Endothelial cell of hepatic sinusoid (primary cell): ENCODE data around the gene PER2.

Experiments used
- in situ Hi-C: cut with HindIII; loops from 2 replicates; pipeline ENCODE4 v1.10.0; 2017; ENCODE audit warnings: low sequenced_read_pairs

PER2 gene

DNA sequence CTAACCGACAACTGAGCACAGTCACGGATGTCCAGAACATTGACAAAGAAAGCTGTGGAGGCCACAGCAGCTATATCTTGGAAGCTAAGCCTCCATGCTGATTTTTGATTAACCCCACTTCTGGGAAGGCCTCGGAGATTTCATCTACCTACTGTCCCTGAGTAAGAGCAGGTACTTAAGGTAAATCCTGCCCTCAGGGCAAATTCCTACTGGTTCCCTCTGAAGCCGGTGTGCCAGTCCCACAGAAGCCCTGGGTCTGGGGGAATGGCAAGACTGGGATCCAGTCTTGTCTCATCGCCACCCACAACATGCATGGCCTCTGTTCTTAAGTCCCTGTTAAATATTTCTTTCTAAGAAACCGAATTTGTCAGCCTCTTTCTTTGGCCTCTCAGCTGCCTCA is 18.7 kb downstream of the PER2 start:
- in situ Hi-C loops, result no loop called here

DNA sequence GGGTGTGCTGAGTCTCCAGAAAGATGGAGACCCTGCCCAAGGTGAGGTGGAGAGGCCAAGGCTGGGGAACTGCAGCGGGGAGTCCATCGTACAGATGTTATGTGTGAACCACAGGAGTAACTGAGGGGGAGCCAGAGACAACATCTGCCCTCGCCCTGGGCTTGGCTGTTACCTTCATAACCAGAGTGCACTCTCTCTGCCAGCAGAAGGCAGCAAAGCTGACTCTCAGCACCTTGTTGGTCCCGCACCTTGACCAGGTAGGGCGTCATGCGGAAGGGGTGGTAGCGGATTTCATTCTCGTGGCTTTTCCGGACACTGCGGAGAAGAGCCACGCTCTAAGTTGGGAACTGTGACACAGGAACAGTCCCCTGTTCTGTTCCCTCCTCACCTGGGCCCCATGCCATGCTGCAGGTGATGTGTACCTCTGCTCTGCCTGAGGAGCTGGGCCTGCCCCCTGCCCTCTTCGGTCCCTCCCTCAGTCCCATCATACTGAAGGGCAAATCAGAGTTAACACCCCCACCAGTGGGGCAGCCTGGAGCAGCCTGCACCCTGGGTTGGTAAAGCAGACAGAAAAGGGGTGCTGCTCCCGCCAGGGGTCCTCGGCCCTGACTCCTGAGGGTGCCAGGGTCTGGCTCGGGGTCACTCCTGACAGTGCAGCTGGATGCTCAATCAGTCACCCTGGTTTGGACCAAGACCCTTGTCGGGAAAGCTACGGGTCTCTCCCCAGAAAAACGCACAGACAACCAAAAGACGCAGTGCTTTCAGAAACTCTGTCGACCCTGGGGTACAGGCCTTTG is 20.3 kb downstream of the PER2 start:
- in situ Hi-C loops, result no loop called here

DNA sequence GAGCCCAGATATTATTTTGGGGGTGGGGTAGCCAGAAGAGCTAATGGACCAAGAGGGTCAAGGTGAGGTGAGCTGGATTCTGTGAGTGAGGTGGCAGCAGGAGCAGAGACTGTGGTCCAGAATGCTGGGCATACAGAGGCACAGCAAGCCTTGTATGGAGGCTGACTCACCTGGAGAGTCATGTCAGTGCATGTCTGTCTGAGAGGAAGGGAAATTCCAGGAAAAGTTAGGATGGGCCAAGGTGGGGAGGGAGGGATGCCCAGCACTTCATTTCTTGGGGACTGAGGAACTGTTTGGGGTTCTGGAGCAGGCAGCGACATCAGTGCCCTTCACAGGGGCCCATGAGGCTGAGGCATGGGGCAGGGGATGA is 21.1 kb downstream of the PER2 start:
- in situ Hi-C loops, result no loop called here

DNA sequence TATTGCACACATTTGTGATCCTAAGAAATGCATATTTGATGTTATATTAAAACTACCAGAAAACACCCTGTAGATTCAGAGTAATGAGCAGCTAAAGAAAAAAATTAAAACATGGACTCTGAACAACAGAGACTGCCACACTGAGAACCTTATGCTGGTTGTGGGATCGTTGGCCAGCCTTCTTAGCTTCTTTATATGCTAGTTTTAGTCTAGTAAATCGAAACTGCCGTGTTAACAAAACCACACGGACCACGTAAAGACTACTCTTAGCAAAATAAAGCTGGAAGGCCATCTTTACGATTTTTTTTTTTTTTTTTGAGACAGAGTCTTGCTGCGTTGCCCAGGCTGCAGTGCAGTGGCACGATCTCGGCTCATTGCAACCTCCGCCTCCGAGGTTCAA is 22.8 kb downstream of the PER2 start:
- in situ Hi-C loops, result no loop called here

DNA sequence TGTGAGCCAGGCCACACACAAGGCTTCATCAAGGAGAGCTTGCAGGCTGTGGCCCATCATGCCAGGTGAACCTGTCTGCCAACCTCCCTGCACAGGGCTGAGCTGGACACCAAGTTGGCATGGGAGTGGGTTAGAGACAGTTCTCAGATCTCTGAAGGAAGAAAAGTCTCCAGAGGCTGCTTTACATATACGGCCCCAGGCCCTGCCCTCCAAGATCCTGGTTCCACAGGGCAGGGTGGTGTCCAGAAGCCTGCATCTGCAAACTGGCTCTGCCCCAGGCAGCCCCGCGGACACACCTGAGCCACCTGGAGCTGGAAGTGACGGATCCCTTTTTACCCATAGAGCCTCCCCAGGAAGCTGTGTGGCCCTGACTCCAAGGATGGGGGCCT is 24.3 kb downstream of the PER2 start:
- in situ Hi-C loops, result no loop called here

DNA sequence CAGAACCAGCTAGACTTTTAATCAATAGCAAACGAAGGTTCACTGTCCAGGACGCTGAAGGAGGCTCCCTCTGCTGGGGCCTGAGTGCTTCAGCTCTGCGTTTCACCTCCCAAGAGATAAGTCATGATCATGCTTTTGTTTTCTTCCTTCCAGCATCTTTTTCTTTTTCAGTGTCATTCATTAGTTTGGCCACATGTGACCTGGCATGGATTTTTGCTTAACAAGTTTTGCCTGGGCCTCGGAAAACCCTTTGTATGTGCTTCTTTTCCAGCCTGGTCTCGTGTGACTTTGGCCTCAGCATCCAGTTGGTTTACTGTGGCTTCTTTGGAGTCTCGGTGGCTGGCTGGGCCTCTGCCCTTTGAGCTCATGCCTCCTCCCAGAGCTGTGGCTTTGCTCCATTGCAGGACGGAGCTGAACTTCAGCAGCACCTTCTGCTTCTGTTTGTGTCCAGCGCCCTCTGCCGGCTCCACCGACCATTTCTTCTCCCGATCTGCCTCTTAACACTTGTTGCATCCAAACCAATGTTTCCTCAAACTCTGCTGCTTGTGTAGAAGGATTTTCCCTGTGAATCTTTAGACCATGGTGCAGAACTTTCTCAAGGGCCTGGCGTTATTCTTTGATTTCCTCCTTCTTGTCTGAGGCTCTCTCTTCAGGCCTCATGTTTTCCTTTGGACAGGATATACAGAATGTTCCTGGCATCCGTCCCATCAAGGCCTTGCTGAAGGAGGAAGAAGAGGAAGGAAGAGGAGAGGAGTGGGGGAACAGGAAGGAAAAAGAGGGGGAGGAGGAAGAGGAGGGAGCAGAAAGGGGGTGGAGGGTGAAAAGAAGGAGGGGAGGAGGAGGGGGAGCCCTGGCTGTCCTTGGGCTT is 25.0 kb downstream of the PER2 start:
- in situ Hi-C loops, result no loop called here

DNA sequence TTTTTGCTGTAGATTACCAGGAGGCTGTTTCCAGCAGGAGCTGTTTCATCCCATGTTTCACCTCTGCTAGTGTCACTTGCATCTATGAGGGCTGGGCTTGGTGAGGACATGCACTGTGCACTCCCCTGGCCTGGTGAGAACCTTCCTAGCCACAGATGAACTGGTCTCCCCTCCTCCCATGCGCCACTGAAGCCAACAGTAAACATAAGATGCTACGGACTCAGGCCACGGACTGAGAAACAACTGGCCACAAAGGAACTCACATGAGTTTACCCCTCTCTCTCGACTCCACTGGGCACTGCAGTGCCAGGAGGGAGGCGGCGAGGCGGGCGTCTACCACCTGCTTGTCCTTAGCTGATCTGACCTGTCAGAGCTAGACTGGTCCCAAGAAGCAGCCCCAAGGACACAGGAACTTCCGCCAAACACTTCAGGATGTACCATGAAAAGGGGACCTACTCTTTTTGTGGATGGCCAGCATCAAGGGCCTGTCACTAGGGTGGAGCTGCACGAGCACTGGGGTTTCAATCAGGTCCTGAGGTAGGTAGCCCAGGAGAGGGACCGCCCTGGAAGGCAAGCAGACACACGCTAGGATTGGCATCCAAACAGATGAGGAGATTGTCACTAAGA is 25.8 kb downstream of the PER2 start:
- in situ Hi-C loops, result no loop called here

DNA sequence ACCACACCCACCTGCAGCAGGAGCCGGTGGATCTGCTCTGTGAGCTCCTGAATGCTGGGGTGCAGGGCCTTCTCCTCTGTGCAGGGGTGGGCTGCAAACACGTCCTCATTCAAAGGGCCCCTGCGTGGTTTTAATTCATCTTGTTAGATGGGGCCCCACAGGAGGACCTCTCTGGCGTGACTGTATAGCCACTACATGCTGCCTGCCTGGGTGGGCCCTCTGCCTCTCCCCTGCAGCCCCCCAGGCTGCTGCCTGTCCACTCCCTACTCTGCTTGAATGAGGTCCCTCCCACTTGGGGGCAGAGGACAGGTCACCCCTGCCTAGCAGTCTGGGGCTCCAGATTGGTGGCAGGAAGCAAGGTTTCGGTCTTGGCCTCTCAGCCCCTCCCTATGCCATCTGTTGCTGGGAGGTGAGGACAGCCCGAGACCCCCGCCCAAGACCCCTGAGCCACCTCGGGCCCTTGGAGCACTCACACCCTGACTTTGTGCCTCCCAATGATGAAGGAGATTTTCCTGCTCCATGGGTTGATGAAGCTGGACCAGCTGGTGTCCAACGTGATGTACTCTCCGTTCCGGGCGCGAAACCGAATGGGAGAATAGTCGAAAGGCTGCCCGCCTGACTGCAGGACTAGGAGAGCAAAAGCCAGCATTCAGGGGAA is 26.6 kb downstream of the PER2 start:
- in situ Hi-C loops, result no loop called here

DNA sequence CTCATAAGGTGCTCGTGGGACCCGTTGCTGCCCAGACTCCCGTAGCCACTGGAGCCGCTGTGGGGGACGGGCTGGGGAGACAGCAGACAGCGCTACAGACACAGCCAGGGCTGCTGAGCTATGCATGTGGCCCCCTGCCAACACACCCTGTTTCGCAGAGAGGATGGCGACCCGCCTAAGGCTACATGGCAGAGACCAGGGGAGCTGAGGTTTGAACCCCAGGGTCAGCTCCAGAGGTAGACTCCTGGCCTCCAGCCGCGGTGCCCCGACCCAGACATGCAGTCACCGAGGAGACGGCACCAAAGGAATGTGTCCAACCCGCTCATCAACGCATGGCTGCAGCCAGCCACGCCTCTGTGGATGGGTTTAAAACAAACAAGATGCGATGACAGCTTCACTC is 27.5 kb downstream of the PER2 start:
- in situ Hi-C loops, result no loop called here

DNA sequence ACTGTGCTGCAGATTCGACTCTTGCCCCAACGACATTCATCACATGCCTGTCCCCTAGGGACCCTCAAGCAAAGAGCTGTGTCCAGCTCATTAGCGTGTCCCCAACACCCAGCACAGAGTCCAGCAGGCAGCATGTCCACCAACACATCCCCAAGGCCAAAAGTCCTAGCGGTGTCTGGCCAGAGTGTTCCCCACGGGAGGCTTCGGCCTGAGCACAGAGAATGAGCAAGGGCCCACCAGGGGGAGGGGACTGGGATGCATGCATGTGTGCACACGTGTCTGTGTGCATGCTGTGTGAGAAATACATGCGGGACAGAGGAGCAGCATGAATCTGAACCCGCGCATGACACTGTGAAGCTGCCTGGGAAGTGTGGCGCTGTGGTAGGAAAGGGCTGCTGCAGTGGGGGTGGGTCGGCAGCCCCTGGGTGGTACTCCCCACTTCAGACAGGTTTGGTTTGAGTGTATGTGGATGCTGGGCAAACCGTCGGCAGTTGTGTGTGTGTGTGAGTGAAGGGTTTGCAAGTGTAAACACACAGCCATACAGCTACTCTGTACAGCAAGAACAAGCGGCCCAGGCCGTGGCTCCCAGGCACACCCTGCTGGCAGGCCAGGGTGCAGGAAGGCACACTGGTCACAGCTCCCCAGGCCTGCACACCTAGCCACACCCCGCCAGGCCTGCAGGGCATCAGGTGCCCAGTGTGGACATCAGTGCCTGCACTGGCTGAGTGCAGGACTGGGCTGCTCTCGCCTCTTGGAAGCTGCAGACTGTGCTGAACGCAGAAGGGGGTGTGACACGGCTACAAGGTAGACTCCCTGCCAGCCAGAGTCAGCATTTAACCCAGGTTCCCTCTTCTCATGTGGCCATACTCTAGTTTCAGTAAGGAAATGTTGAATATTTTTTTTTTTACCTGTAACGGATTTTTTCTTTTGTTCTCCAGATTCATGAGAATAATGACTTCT is 29.1 kb downstream of the PER2 start:
- in situ Hi-C loops, result no loop called here

DNA sequence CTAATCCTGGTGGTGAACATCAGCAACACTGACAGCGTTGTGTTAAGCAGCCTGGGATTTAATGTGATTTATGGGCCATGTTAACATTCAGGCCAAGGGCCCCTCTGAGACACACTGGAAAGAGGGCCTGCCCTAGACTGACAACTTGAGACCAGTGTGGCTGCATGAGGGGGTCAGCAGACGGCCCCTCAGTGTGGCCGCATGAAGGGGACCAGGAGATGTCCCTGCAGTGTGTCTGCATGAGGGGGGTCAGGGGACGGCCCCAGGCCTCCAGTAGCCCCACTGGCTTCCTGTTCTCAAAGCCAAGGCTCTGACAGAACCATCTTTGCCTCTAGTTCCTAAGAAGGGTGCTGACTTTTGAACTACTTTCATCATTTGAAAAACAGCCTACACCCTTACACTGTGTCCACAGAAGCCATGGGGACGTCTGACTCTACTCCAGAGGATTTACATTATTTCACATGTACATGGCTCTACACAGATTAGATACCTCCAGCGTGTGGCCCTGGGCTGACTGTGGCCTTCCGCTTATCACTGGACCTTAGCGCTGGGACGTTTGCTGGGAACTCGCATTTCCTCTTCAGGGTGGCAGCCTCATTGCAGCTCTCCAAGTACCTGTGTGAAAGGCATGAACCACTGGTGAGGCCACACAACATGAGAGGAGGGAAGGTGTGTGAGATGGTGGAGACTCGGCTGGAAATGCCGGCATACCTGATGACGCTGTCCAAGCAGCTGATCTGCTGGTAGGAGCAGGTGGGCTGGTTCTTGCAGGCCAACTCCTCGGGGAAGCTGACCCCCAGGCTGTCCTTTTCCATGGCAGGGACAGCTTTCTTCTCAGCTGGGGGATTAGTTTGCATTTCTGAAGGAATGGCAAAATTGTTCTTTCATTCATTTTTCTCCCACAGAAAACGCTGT is 30.4 kb downstream of the PER2 start:
- in situ Hi-C loops, result no loop called here

DNA sequence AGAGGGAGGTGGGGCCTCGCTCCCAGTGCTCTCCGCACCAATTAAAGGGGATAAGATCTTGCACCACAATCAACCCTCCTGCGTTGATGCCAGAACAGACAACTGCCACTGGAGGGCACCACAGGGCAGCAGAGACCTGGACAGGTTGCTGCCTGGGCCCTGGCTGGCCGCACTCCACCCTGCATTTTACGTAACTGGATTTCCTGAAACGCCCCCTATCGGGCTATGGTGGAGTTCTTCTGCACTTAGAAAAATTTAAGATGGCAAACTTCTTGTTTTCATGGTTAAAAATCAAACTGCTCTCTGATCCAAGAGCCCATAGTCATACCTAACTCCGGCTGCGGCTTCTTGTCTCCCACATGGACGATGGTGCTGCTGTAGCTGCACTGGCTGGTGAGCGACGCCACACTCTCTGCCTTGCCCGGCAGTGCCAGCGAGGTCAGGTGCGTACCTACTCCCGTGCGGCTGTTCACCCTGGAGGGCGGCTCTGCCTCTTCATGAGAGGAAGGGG is 31.8 kb downstream of the PER2 start:
- in situ Hi-C loops, result no loop called here

DNA sequence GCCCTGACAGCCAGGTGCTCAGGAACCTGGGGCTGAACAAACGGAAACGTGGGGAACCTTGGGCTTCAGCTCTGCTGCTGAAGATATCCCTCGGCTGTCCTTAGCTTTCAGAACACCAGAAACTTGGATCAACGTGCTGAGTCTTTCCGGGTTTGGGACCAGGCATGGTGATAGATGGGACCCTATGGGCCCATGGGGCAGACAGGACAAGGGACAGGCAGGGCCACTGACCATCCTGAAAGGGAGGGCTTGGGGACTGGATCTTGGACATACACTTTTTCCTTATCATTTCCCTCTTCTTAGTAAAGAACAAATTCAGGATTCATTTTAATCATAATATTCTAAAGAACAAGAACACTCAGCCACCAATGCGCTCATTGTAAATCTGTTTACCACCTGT is 32.3 kb downstream of the PER2 start:
- in situ Hi-C loops, result no loop called here

DNA sequence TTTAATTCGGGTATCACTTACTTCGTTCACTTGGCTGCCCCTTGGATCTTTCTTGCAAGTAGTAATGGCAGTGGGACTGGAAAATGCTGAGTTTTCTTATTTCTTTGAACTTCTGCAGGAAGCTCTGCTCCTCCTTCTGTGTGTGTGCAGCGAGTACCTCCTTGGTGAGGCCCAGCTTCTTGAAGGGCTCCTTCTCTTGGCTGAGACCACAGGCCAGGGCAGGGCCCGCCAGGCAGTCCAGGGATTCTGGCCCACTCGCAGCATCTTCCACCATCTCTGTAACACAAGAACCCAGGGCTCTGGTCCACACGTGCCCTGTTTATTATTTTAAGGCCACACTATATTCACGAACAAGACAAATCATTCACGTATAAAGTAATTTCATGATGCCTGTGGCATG is 32.8 kb downstream of the PER2 start:
- in situ Hi-C loops, result no loop called here

DNA sequence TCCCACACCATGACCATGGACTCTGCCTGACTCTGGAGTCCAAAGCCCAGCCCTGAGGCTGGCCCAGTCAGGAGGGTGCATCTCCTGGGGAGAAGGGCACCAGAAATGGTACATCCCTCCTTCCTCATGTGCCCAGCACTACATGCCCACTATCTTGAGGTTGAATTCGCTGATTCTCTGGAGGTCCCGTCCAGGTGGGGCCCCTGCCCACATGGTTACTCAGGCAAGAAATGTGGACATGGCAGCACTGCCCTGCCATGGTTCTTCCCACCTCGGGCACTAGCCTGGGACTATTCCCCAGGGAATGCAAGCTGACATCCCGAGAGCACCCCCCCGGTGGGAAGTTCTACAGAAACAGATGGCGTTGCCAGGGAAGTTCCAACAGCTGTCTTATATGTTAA is 33.3 kb downstream of the PER2 start:
- in situ Hi-C loops, result no loop called here

DNA sequence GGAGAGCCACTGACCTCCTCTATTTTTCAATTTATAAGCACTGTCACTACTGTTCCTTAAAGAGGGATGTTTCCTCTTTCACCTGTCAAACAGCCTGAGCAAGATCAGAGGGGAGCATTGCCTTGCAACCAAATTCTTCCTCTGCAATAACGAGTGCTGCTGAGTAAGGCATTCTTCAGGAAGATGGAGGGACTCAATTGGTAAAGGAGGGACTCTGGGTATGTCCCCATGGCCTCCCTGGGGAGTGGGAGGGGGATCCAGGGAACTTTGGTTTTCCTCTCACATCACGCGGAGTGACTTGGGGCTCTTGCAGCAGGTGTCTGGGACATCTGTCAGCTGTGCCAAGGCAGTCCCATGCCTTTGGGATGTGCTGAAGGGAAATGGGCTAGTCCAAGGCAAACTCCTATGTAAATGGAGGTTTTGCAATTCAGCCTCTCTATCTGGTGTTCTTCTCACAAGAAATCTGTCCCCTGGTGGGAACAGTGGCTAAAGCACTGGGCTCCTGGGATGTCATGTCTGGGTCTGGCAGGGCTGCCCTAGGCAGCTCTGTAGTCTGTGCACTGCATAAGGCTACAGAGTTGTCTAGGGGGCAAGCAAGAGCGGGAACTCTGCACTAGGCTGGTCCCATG is 34.2 kb downstream of the PER2 start:
- in situ Hi-C loops, result no loop called here

DNA sequence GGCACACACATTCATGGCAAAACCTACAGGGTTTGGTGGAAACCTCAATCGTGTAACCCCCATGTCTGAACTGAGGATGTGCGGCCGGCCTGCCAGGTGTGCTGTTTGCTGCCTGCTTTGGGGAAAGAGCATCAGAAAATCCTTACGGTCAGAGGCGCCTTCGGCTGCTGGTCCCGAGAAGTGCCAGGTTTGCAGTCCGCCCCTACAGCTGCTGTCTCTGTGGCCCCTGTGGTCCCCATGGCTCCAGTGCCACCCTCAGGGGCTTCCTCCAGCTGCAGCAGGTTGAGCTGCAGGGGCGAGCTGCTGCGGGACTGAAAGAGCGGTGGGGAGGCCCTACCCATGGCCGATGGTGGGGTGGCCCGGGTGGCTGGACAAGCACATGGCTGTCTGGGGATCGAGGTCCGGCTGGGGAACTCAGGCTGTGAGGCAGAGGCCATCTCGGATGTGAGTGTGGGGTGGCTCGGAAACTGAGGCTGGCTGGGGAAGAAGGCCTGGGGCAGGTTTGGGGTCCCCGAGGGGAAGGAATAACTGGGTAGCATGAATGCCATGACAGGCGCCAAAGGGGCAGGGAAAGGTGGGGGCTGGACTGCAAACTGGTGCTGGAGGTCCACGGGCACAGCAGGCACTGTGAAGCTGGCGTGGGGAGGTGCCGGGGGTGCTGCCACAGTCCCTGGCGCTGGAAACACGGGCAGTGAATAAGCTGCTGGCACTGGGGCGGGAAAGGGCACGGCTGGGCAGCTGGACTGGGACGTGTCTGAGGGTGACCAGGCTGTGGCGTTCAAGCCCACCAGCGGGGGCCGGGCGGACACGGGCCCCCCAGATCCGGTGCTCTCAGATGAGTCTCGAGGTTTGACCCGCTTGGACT is 35.4 kb downstream of the PER2 start:
- in situ Hi-C loops, result no loop called here

DNA sequence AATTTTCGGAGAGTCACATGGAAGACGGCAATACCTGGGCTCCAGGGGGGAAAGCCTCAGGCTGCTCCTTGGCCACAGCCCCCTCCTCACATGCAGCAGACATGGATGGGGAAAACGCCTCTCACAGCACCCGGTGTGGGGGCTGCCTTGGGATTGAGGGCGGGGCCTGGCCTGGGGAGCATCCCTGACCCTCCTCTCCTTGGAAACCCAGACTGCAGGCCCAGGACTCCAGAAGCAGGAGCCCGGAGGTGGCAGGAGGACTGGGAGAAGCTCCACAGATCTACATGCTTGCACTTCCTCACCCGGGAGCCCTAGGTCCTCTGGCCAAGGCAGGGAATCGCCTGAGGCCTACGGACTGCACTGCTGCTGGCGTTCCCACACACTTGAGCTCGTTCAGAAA is 36.4 kb downstream of the PER2 start:
- in situ Hi-C loops, result no loop called here
